HL-60/S4 (cell line): ENCODE data around the gene FKTN.
"Not testable (repeated sequence)": the region's sequence is repeated elsewhere in the genome, so short reads cannot be mapped to it uniquely, and the experiment has no call there.

Experiments
- in situ Hi-C: fragments of 300-500 bp; cut with MboI; formaldehyde crosslinking; loops from 2 replicates; pipeline ENCODE4 v1.14.3; 2022; ENCODE audit warnings: low sequenced_read_pairs

The FKTN gene

DNA sequence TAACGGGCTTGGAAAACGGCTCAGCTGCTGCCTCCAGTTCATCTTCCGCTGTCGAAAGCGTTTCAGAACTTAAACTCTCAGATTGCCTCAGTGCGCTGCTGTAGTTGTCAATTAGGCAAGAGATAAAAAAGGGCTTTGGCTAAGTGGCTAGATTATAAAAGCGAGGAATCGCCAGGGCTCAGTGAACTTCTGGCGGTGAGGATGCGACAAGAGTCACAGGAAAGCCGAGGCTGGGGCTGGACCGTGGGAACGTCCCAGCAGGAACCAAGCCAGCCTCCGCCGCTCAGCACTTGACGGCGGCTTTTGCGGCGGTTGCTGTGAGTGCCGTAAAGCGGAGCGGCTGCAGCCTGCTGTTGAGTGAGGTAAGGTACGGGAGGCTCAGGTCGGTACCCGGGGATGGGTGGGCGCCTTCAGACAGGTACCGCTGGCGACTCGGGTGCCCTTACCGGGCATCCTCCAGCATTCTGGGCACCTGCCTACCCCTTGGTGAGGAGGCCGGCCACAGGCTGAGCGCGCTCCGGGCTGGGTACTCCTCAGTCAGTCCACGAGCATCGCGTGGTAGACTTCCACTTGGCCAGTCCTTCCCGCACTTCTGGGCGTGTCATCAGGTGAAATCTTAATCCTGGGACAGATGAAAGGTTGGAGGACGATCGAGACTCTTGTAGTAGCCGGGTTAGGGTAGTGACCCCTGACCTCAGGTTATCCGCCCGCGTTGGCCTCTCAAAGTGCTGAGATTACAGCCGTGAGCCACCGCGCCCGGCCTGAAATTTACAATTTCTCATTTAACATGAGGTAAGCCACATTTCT lies at the start of gene FKTN:
Gene FKTN, plus strand, starts transcription at position 328 of the 807 bp plus-strand sequence. CDS start 16,902 bp downstream, outside the sequence.
- in situ Hi-C loops, result no loop called here

DNA sequence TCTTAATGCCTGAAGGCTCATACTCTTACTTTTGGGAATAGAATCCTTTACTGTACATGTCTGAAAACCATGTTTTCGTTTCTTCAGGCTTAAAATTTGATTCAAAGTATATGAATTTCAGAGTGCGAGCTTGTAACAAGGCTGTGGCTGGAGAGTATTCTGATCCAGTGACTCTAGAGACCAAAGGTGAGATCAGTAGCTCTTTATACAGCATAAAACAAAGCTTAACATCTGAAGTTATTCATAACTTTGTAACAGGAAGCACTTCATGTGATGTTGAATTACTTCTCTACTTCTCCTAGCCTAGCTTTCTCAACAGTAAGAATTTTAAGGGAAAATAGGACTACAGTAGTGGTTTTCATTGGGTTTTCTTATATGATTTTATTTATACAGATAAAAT lies 49.4 kb upstream of the FKTN start:
- in situ Hi-C loops, result no loop called here

- in situ Hi-C loops, result no loop called here
These were observed 47.9 kb upstream of the FKTN start for GRCh38 chr9:105510024-105510423.

DNA sequence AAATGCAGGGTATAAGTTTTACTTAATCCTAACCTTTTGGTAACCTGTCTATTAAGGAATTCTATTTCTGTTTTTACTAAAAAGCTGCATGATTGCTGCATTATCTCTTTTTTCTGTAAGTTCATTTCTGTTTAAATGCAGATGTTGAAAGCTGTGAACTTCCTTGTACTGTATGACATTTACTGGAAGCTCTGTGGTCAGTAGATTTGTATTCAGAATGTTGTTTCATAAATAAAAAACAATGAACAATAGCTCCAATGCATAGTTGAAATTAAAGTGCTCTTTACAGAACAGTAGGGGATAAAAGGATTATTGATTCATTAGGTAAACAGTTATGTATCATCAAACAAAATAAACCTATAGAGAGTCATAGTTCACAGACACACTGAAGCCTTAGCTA lies 46.5 kb upstream of the FKTN start:
- in situ Hi-C loops, result no loop called here

DNA sequence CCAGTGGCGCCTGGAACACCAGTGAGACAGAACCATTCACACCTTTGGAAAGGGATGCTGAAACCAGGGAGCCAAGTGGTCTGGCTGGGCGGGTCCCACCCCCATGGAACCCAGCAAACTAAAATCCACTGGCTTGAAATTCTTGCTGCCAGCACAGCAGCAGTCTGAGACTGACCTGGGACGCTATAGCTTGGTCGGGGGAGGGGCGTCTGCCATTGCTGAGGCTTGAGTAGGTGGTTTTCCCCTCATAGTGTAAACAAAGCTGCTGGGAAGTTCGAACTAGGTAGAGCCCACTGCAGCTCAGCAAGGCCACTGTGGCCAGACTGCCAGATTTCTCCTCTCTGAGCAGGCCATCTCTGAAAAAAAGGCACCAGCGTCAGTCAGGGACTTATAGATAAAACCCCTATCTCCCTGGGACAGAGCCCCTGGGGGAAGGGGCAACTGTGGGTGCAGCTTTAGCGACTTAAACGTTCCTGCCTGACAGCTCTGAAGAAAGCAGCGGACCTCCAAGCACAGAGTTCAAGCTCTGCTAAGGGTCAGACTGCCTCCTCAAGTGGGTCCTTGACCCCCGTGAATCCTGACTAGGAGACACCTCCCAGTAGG lies 42.0 kb upstream of the FKTN start:
- in situ Hi-C loops, result no loop called here

GRCh38 chr9:105519710-105520369 lies 38.1 kb upstream of the FKTN start:
- in situ Hi-C loops, result not testable (repeated sequence)

DNA sequence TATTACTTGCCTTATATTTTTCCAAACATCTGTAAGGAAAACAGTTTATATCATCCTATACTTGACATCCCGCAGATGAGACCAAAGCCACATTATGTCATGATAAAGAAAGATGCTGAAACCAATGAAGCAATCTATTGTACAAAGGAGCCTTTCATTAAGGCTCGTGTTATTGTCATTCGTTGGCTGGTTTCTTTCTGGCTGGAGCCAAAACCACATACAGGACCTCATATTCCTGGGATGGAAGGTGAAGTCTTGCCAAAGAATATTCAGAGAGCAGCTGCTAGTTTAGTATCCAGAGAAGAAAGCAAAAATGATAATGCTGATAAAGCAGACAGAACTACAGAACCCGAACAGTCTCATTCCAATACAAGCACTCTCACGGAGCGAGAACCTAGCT lies 36.9 kb upstream of the FKTN start:
- in situ Hi-C loops, result not testable (repeated sequence)

- in situ Hi-C loops, result not testable (repeated sequence)
These were observed 35.1 kb upstream of the FKTN start for GRCh38 chr9:105522618-105523385.

DNA sequence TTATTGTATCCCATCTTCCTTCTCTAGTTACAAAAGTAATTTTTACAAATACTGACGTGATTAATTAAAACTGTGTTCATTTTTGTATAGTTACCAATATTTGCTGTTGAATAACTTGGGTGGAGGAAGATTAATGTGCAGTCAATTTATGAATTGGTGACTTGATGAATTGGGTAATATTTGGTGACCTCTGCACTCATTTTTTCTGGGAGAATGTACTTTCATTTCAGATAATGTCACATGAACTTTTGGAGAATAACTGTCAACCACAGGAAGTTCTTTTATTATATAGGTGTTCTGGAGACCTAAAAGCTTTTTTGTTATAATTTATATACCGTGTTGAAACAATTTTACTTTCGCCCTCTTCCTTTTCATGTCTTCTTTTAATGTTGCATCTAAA lies 26.4 kb upstream of the FKTN start:
- in situ Hi-C loops, result no loop called here

DNA sequence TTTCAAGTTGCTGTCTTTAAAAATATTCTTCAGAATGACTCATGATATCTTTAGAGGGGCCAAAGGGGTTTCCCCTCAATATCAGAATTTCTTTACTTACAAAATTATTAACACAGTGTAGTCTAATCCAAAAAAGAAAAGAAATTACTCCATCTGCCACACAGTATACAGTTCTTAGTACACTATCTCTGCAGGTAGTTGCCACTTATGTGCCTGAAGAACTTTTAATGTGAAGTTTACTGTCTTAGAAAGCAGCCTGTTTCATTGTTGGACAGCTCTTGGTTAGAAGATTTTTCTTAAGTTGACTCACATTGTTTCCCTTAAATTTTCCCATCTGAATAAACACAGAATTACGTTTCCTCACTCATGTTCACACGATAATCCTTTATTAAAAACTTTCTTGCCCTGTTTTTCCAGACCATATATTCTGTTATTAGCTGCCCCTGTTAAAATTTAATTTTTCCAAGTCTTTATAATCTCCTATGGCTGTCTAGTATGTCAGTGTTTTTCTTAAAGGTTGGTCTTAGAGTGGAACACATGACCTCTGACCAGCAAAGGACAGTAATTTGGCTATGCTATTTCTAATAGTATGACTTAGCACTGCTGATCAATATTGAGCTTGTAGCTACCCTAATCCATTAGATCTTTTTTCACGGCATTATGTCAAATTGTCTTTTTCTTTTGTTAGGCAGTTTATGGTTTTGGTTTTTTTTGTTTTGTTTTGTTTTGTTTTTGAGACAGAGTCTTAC lies 21.8 kb upstream of the FKTN start:
- in situ Hi-C loops, result no loop called here

- in situ Hi-C loops, result no loop called here
These were observed 18.5 kb upstream of the FKTN start for GRCh38 chr9:105539452-105539851.

DNA sequence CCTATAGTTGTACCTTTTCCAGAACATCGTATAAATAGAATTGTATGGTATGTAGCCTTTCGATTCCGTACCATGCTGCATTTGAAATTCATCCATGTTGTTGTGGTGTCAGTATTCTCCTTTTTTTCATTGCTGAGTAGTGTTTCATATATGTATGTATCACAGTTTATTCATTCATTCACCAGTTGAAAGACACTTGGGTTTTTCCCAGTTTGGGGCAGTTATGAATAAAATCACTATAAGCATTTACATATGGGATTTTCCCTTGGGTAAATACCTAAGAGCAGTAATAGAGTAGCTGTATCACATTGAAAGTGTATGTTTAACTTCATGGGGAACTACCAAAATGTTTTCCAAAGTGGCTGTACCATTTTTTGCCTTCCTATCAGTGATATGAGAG lies 16.1 kb upstream of the FKTN start:
- in situ Hi-C loops, result no loop called here

GRCh38 chr9:105554042-105554441 lies 3.9 kb upstream of the FKTN start:
- in situ Hi-C loops, result no loop called here

GRCh38 chr9:105572455-105572854 lies 14.5 kb downstream of the FKTN start:
- in situ Hi-C loops, result no loop called here

DNA sequence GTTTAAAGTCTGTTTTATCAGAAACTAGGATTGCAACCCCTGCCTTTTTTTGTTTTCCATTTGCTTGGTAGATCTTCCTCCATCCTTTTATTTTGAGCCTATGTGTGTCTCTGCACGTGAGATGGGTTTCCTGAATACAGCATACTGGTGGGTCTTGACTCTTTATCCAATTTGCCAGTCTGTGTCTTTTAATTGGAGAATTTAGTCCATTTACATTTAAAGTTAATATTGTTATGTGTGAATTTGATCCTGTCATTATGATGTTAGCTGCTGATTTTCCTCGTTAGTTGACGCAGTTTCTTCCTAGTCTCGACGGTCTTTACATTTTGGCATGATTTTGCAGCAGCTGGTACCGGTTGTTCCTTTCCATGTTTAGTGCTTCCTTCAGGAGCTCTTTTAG lies 22.0 kb downstream of the FKTN start:
- in situ Hi-C loops, result not testable (repeated sequence)

- in situ Hi-C loops, result not testable (repeated sequence)
These were observed 23.6 kb downstream of the FKTN start for GRCh38 chr9:105581550-105581949.

DNA sequence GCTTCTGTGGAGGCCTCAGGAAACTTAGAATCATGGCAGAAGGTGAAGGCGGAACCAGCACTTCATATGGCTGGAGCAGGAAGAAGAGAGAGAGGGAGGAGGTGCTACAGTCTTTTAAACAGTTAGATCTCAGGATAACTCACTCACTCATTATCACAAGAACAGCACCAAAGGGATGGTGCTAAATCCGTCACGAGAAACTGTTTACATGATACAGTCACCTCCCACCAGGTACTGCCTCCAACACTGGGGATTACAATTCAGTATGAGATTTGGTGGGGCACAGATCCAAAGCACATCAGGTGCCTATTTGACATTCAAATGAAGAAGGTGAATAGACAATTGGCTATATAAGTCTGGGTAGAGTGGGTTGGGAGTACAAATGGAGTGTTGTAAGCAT lies 35.2 kb downstream of the FKTN start:
- in situ Hi-C loops, result no loop called here

DNA sequence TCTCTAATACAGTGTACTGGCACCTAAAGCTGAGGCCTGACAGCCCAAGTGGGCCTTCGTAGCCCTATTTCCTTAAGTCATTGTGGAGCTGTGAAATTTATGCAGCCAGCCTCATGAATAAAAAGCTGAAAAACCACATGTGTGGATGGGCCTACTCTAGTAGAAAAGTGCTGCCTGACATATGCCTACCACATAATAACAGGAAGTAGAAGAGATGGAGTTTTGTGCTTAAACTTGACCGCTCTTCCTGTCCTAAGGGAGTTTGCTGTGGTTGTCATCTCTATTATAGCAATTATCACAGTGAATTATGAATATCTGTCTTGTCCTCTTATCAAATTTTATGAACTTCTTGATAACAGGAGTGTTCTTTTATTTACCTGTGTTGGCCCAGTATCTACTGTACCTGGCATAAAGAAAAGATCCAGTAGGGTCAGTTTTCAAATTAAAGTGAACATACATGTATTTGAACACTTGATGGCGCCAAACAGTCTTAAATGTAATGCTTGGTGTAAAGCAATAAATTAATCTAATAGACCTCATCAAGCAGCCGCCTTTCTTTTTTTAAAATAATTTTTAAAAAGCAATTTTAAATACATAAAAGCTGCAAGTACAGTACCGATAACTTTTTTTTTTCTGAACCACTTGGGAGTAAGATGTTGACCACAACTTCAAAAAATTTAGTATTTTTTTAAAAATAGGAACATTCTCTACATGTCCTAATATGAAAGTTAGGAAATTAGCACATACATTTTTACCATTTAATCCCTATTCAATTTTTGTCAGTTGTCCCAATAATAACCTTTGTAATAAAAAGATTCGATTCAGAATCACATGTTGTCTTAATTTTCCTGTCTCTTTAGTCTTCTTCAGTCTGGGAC lies 51.0 kb downstream of the FKTN start:
- in situ Hi-C loops, result no loop called here

DNA sequence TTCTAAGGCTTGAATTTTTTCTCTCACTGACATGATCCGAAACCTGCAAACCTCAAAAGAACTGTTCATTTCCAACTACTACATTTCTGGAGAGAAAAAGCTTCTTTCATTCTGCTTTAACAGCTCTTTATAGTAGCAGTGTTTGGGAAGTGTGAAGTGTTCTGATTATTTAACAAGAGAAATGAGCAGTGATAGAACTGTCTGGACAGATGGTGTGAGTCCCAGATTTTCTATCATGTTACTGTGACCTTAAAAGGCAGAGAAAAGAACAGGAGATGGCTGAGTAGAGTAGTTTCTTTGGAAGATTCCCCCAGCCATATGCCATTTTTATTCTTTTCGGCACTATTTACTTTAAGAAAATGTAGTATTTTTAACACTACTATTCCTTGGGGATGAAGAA lies 63.1 kb downstream of the FKTN start:
- in situ Hi-C loops, result no loop called here

DNA sequence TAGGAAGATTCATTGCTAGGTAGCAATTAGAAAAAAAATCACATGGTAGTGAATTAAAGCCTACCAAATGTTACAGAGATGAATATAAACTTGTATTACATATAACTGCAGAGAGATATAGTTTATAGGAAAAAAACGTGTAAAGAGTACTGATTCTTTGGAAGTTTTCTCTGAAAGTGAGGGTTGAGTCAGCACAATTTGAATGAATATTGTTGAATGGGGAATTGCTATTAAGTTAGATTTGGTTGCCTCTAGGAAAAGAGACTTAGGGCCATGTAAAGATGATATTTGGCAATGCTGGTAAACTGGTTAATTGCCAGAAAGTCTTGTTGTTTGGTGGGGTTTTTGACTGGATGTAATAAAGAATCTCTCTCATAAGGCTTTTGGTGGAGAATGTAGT lies 67.2 kb downstream of the FKTN start:
- in situ Hi-C loops, result no loop called here
